COLO668 (cell line): ENCODE measurements around the gene FOXN1.

Experiments
- DNase-seq: peaks from one replicate; lab custom pipeline; 2025; ENCODE audit not compliant: unreplicated experiment; lab: John Stamatoyannopoulos, UW

FOXN1 gene

GRCh38 chr17:28524476-28525424 is 18.6 kb downstream of the FOXN1 start:
- DNase-seq, result no peak

GRCh38 chr17:28526381-28526780 is 20.2 kb downstream of the FOXN1 start:
- DNase-seq, result no peak

GRCh38 chr17:28527181-28527681 is 21.1 kb downstream of the FOXN1 start:
- DNase-seq, result no peak

- DNase-seq, result no peak
These were observed 21.7 kb downstream of the FOXN1 start for GRCh38 chr17:28527859-28528258.

- no peak for DNase-seq
These were observed 22.3 kb downstream of the FOXN1 start for GRCh38 chr17:28528327-28529012.

- DNase-seq, result no peak
These were observed 22.9 kb downstream of the FOXN1 start for GRCh38 chr17:28529013-28529400.

- DNase-seq, result no peak
These were observed 24.1 kb downstream of the FOXN1 start for GRCh38 chr17:28530250-28530649.

GRCh38 chr17:28530926-28531325 is 24.8 kb downstream of the FOXN1 start:
- no peak for DNase-seq

- DNase-seq, result no peak
These were observed 26.2 kb downstream of the FOXN1 start for GRCh38 chr17:28532050-28532960.

GRCh38 chr17:28533091-28533807 is 27.1 kb downstream of the FOXN1 start:
- no peak for DNase-seq

- no peak for DNase-seq
These were observed 28.7 kb downstream of the FOXN1 start for GRCh38 chr17:28534740-28535375.

- DNase-seq, result no peak
These were observed 30.5 kb downstream of the FOXN1 start for GRCh38 chr17:28536532-28537218.

- DNase-seq, result no peak
These were observed 31.1 kb downstream of the FOXN1 start for GRCh38 chr17:28537219-28537610.

GRCh38 chr17:28538296-28538895 is 32.2 kb downstream of the FOXN1 start:
- no peak for DNase-seq

GRCh38 chr17:28540231-28540630 is 34.1 kb downstream of the FOXN1 start:
- no peak for DNase-seq

GRCh38 chr17:28541439-28541838 is 35.3 kb downstream of the FOXN1 start:
- DNase-seq, result no peak

GRCh38 chr17:28544402-28545140 is 38.4 kb downstream of the FOXN1 start:
- DNase-seq, result no peak

- no peak for DNase-seq
These were observed 39.0 kb downstream of the FOXN1 start for GRCh38 chr17:28545141-28545503.
